GM12873 (cell line): ENCODE results near the gene TCF7.

Source experiments
- TF ChIP-seq, protein P1 (sequence below): IDR thresholded peaks from 2 replicates; pipeline ENCODE4 v1.5.1; 2012; ENCODE audit warnings: low read depth, mild to moderate bottlenecking, moderate library complexity, low read length, control low read depth; ENCODE audit not compliant: insufficient read depth; ENCODE audit errors: missing control alignments

Gene TCF7

GRCh38 chr5:134085411-134085810 lies 29.1 kb upstream of the TCF7 start:
- TF ChIP-seq, protein P1, sequence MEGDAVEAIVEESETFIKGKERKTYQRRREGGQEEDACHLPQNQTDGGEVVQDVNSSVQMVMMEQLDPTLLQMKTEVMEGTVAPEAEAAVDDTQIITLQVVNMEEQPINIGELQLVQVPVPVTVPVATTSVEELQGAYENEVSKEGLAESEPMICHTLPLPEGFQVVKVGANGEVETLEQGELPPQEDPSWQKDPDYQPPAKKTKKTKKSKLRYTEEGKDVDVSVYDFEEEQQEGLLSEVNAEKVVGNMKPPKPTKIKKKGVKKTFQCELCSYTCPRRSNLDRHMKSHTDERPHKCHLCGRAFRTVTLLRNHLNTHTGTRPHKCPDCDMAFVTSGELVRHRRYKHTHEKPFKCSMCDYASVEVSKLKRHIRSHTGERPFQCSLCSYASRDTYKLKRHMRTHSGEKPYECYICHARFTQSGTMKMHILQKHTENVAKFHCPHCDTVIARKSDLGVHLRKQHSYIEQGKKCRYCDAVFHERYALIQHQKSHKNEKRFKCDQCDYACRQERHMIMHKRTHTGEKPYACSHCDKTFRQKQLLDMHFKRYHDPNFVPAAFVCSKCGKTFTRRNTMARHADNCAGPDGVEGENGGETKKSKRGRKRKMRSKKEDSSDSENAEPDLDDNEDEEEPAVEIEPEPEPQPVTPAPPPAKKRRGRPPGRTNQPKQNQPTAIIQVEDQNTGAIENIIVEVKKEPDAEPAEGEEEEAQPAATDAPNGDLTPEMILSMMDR: no peak

GRCh38 chr5:134086225-134086942 lies 28.1 kb upstream of the TCF7 start:
- TF ChIP-seq, protein P1: no peak

DNA sequence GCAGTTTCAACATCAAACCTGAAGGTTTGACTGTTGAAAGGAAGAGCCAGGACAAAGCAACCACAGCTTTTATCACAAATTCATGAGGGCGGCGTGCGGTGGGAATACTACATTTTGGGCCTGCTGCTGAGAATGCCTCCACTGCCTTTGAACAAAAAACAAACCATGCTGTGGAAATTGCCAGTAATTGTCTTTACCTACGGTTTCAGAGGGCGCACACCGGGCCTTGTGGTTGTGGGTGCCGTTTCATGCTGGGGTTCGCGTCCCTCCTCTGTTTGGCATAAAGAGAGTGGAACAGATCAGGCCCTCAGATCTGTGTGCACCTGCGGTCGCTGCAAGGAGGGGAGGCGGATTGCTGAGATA lies 27.6 kb upstream of the TCF7 start:
- TF ChIP-seq, protein P1: no peak

DNA sequence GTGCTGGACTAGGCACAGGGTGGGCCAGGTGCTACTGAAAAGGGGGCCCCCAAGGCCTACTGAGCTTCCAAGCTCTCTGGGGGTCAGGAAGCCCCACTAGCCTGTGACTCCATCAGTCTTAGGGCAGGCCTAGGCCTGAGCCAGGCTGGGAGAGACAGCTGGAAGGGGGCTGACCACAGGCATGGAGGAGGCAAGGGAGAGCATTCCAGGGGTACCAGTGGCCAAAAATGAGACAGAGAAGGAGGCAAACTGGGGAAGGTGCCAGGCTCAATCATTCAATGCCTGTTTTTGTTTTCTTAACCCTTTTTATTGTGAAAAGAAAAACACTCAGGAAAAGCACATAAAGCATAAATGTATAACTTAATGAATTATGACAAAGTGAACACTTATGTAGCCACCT lies 26.2 kb upstream of the TCF7 start:
- TF ChIP-seq, protein P1: no peak

- TF ChIP-seq, protein P1: no peak
Observed at GRCh38 chr5:134088994-134089560, 25.4 kb upstream of the TCF7 start.

DNA sequence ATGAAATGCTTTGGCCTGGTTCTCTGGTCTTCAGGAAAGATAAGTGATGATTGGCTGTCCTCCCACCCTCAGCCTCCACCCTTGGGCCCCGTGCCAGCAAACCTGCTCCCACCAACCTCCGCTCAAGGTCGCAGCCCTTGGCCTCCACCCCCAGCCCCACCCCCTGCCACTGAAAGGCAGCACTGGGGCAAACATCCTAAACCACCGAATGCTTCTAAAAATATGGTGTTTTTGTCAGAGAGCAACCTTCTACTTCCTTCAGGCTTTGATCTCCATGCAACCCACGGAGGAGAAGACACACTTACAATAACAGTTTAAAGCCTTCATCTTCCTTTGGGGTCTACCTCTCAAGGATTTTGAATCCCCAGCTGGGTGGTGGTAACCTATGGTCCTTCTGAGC lies 24.0 kb upstream of the TCF7 start:
- TF ChIP-seq, protein P1: no peak

GRCh38 chr5:134091626-134092121 lies 22.8 kb upstream of the TCF7 start:
- TF ChIP-seq, protein P1: no peak
